HepG2 (cell line): ENCODE measurements around the gene OGFR. TPM values are rescaled to one million over a fixed set of nuclear protein-coding genes. Genes with fewer than 3 reads are reported as not detected.

Experiments
- FOXK2 ChIP-seq: fragments of 450-650 bp; IDR thresholded peaks from 2 replicates; pipeline ENCODE4 v1.6.1; 2016
- HHEX ChIP-seq: IDR thresholded peaks from 2 replicates; pipeline ENCODE4 v1.6.1; 2016; ENCODE audit warnings: control low read depth
- KAT7 ChIP-seq: IDR thresholded peaks from 2 replicates; pipeline ENCODE4 v1.6.1; 2018; ENCODE audit warnings: borderline replicate concordance, missing compliant biosample characterization
- TBX3 ChIP-seq: fragments of 450-650 bp; IDR thresholded peaks from 2 replicates; pipeline ENCODE4 v1.6.1; 2017; ENCODE audit warnings: antibody characterized with exemption, mild to moderate bottlenecking, inconsistent platforms, borderline replicate concordance
- TP53 ChIP-seq: sonication (generic); formaldehyde crosslinking; conservative IDR thresholded peaks from 2 replicates; pipeline ENCODE4 v1.4.0; 2020; ENCODE audit warnings: missing genetic modification reagents
- ZBTB38 ChIP-seq: sonication (generic); formaldehyde crosslinking; IDR thresholded peaks from 2 replicates; pipeline ENCODE4 v1.5.1; 2020; ENCODE audit warnings: mild to moderate bottlenecking, missing genetic modification reagents
- ZNF12 ChIP-seq: sonication (generic); formaldehyde crosslinking; IDR thresholded peaks from 2 replicates; pipeline ENCODE4 v1.5.0; 2020; ENCODE audit warnings: missing genetic modification reagents
- ZNF207 ChIP-seq: fragments of 450-650 bp; IDR thresholded peaks from 2 replicates; pipeline ENCODE4 v1.6.1; 2016; ENCODE audit warnings: antibody characterized with exemption, borderline replicate concordance
- ZNF430 ChIP-seq: sonication (generic); formaldehyde crosslinking; IDR thresholded peaks from 2 replicates; pipeline ENCODE4 v1.9.0; 2021; ENCODE audit warnings: mild to moderate bottlenecking, missing genetic modification reagents
- ZNF446 ChIP-seq: sonication (generic); formaldehyde crosslinking; IDR thresholded peaks from 2 replicates; pipeline ENCODE4 v1.5.0; 2020; ENCODE audit warnings: mild to moderate bottlenecking, missing genetic modification reagents
- ZNF563 ChIP-seq: sonication (generic); formaldehyde crosslinking; IDR thresholded peaks from 2 replicates; pipeline ENCODE4 v1.8.0; 2022; ENCODE audit warnings: mild to moderate bottlenecking, moderate library complexity, missing genetic modification reagents
- ZNF777 ChIP-seq: sonication (generic); formaldehyde crosslinking; IDR thresholded peaks from 2 replicates; pipeline ENCODE4 v1.4.0; 2020; ENCODE audit warnings: missing genetic modification reagents
- polyA plus RNA-seq, 8 experiments: library from polyadenylated mRNA; depleted of rRNA in 3 of 8; stranded (reverse) in 7 of 8; unstranded in 1 of 8; fragments of >200 nt; fragmentation: Illumina TruSeq in 4 of 8; extraction: Trizol in 4 of 8; gene quantifications; 2 replicates each; pipeline versions ENCODE4 v1.2.1 to v1.2.3, GENCODE V29; 2011 to 2016; ENCODE audit warnings: low read depth in 4 of 8, missing spikeins in 1 of 8, mixed read lengths in 1 of 8; ENCODE audit not compliant: insufficient read depth in 1 of 8
- total RNA-seq, 5 experiments: library from RNA; depleted of rRNA; stranded (reverse); fragments of >200 nt; fragmentation: Illumina TruSeq; extraction: Trizol; gene quantifications; 2 replicates each; pipeline ENCODE4 v1.2.3, GENCODE V29; 2016; ENCODE audit warnings: low read depth in 1 of 5
- TF ChIP-seq, protein P1 (sequence below), 2 experiments: fragments of 450-650 bp in 1 of 2; sonication (generic) in 1 of 2; formaldehyde crosslinking in 1 of 2; IDR thresholded peaks; 2 replicates each; pipeline versions ENCODE4 v1.6.1 to v1.8.0; 2016 to 2022; ENCODE audit warnings: antibody characterized with exemption in 1 of 2, mild to moderate bottlenecking in 1 of 2, missing genetic modification reagents in 1 of 2
- TF ChIP-seq, protein P2 (sequence below): sonication (generic); formaldehyde crosslinking; IDR thresholded peaks from 2 replicates; pipeline ENCODE4 v1.4.0; 2020; ENCODE audit warnings: missing genetic modification reagents, borderline replicate concordance
- TF ChIP-seq, protein P3 (sequence below): sonication (generic); formaldehyde crosslinking; conservative IDR thresholded peaks from 2 replicates; pipeline ENCODE4 v1.4.0; 2020; ENCODE audit warnings: missing genetic modification reagents
- TF ChIP-seq, protein P4 (sequence below): sonication (generic); formaldehyde crosslinking; IDR thresholded peaks from 2 replicates; pipeline ENCODE4 v1.5.0; 2020; ENCODE audit warnings: missing genetic modification reagents, mild to moderate bottlenecking, borderline replicate concordance

OGFR gene
- total and polyA plus RNA-seq, 2 of the 13 experiments (the other 11 are each of a cell fraction or from before 2014, with no cell fraction given) = 47.7 to 81.8 TPM

DNA sequence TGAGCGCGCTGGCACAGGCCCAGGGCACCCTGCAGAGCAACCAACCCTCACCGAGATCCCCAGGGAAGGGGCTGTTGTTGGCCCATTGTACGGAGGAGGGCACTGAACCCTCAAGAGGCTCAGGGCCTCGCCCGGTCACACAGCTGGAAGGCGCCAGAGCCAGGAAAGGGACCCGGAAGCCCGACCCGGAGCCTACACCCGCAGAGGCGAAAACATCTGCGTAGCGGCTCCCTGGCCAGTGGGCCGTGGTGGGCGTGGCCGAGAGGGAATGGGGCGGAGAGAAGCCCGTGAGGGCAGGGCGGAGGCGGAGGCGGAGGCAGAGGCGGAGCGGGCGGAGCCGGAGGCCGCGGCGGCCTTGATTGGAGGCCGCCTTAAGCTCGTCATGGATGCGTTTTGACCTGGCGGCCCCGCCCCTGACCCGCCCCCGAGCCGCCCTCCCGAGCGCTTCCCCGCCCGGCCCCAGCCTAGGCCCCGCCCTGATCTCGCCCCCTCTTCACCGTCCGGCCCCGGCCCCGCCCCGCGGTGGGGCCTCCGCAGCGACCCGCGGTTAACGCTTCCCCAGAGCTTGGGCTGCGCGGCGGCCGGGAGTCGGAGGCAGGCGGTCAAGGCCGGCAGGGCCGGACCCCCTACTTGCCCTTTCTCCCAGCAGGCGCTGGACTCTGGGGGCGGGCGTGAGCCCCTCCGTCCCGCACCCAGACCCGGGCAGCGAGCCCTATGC lies 10.5 kb upstream of the OGFR start (continued):
- TF ChIP-seq, protein P1, sequence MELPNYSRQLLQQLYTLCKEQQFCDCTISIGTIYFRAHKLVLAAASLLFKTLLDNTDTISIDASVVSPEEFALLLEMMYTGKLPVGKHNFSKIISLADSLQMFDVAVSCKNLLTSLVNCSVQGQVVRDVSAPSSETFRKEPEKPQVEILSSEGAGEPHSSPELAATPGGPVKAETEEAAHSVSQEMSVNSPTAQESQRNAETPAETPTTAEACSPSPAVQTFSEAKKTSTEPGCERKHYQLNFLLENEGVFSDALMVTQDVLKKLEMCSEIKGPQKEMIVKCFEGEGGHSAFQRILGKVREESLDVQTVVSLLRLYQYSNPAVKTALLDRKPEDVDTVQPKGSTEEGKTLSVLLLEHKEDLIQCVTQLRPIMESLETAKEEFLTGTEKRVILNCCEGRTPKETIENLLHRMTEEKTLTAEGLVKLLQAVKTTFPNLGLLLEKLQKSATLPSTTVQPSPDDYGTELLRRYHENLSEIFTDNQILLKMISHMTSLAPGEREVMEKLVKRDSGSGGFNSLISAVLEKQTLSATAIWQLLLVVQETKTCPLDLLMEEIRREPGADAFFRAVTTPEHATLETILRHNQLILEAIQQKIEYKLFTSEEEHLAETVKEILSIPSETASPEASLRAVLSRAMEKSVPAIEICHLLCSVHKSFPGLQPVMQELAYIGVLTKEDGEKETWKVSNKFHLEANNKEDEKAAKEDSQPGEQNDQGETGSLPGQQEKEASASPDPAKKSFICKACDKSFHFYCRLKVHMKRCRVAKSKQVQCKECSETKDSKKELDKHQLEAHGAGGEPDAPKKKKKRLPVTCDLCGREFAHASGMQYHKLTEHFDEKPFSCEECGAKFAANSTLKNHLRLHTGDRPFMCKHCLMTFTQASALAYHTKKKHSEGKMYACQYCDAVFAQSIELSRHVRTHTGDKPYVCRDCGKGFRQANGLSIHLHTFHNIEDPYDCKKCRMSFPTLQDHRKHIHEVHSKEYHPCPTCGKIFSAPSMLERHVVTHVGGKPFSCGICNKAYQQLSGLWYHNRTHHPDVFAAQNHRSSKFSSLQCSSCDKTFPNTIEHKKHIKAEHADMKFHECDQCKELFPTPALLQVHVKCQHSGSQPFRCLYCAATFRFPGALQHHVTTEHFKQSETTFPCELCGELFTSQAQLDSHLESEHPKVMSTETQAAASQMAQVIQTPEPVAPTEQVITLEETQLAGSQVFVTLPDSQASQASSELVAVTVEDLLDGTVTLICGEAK (IDR thresholded peaks at IDR 0.05) = no peak; the same call in 1 of the 2 replicates
- TF ChIP-seq, protein P1 (CRISPR knock-in tag; IDR thresholded peaks at IDR 0.05) = peak; percentile 93; the same call in 1 of the 2 replicates
- TF ChIP-seq ZNF207 = no peak
- peak; percentile 83; the same call in 1 of the 2 replicates for TF ChIP-seq ZNF563
- no peak for TF ChIP-seq TBX3
- TF ChIP-seq HHEX (CRISPR knock-in tag) = no peak
- TF ChIP-seq ZNF430 (CRISPR knock-in tag) = peak; percentile 68; the same call in 1 of the 2 replicates
- no peak for TF ChIP-seq TP53 (CRISPR knock-in tag)
- no peak for TF ChIP-seq ZNF12 (CRISPR knock-in tag)
- TF ChIP-seq, protein P2, sequence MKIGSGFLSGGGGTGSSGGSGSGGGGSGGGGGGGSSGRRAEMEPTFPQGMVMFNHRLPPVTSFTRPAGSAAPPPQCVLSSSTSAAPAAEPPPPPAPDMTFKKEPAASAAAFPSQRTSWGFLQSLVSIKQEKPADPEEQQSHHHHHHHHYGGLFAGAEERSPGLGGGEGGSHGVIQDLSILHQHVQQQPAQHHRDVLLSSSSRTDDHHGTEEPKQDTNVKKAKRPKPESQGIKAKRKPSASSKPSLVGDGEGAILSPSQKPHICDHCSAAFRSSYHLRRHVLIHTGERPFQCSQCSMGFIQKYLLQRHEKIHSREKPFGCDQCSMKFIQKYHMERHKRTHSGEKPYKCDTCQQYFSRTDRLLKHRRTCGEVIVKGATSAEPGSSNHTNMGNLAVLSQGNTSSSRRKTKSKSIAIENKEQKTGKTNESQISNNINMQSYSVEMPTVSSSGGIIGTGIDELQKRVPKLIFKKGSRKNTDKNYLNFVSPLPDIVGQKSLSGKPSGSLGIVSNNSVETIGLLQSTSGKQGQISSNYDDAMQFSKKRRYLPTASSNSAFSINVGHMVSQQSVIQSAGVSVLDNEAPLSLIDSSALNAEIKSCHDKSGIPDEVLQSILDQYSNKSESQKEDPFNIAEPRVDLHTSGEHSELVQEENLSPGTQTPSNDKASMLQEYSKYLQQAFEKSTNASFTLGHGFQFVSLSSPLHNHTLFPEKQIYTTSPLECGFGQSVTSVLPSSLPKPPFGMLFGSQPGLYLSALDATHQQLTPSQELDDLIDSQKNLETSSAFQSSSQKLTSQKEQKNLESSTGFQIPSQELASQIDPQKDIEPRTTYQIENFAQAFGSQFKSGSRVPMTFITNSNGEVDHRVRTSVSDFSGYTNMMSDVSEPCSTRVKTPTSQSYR (CRISPR knock-in tag) = no peak
- TF ChIP-seq FOXK2 = no peak
- TF ChIP-seq, protein P3, sequence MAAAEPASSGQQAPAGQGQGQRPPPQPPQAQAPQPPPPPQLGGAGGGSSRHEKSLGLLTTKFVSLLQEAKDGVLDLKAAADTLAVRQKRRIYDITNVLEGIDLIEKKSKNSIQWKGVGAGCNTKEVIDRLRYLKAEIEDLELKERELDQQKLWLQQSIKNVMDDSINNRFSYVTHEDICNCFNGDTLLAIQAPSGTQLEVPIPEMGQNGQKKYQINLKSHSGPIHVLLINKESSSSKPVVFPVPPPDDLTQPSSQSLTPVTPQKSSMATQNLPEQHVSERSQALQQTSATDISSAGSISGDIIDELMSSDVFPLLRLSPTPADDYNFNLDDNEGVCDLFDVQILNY (CRISPR knock-in tag) = no peak; the same call in 1 of the 2 replicates
- TF ChIP-seq KAT7 (CRISPR knock-in tag) = no peak
- peak; percentile 36; the same call in 1 of the 2 replicates for TF ChIP-seq ZNF446
- no peak; the same call in 1 of the 2 replicates for TF ChIP-seq ZBTB38 (CRISPR knock-in tag)
- TF ChIP-seq, protein P4, sequence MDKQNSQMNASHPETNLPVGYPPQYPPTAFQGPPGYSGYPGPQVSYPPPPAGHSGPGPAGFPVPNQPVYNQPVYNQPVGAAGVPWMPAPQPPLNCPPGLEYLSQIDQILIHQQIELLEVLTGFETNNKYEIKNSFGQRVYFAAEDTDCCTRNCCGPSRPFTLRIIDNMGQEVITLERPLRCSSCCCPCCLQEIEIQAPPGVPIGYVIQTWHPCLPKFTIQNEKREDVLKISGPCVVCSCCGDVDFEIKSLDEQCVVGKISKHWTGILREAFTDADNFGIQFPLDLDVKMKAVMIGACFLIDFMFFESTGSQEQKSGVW (CRISPR knock-in tag) = no peak
- TF ChIP-seq ZNF777 = no peak; the same call in 1 of the 2 replicates
